ENCODE results near the gene ZBTB8OS. TPM values are rescaled to one million over a fixed set of nuclear protein-coding genes. Genes with fewer than 3 reads are reported as not detected.

Gene ZBTB8OS
- 166 and 168 TPM in 2 replicates for polyA plus RNA-seq

GRCh38 chr1:32650248-32650751, at the start of gene ZBTB8OS:
ZBTB8OS (minus strand) TSS chr1:32650550; CDS start chr1:32650529, 21 bp downstream.

GRCh38 chr1:32650752-32651460, 556 bp upstream of the ZBTB8OS start, which contains the start of gene RBBP4:
RBBP4 (plus strand) TSS chr1:32651208; CDS start chr1:32651307, 99 bp downstream.

Other genes with a start within 250 kb of the ZBTB8OS start
- 0.77 and 1.6 TPM in 2 replicates for gene ZBTB8B, start 185.5 kb downstream of the ZBTB8OS start, polyA plus RNA-seq
- gene ZBTB8A, start 111.1 kb downstream of the ZBTB8OS start, polyA plus RNA-seq: 0.31 and 0.77 TPM in 2 replicates
- gene RBBP4, start 658 bp upstream of the ZBTB8OS start, polyA plus RNA-seq: 101 and 108 TPM in 2 replicates
- gene SYNC, start 52.2 kb upstream of the ZBTB8OS start, polyA plus RNA-seq: 18.2 and 37.0 TPM in 2 replicates
- gene YARS1, start 166.8 kb upstream of the ZBTB8OS start, polyA plus RNA-seq: 66.1 and 69.8 TPM in 2 replicates
- 9.4 and 16.2 TPM in 2 replicates for gene S100PBP, start 167.1 kb upstream of the ZBTB8OS start, polyA plus RNA-seq
- gene FNDC5, start 220.4 kb upstream of the ZBTB8OS start, polyA plus RNA-seq: 214 and 326 TPM in 2 replicates
- gene HPCA, start 235.9 kb upstream of the ZBTB8OS start, polyA plus RNA-seq: 1.0 and 11.6 TPM in 2 replicates

All from Purkinje cell (primary cell).